GM12891 (cell line): ENCODE results near the gene CCDC170.
"Not testable (repeated sequence)": the region's sequence is repeated elsewhere in the genome, so short reads cannot be mapped to it uniquely, and the experiment has no call there.

ENCODE experiments used
- PAX5 ChIP-seq: IDR thresholded peaks from 2 replicates; pipeline ENCODE4 v1.6.1; 2011; ENCODE audit warnings: low read length, moderate library complexity, mild to moderate bottlenecking; ENCODE audit not compliant: insufficient read depth, severe bottlenecking
- POLR2A ChIP-seq: IDR thresholded peaks from 2 replicates; pipeline ENCODE4 v1.6.1; 2011; ENCODE audit warnings: low read depth, low read length, control low read depth
- SPI1 ChIP-seq: IDR thresholded peaks from 2 replicates; pipeline ENCODE4 v1.6.1; 2011; ENCODE audit warnings: low read depth, low read length, control low read depth
- TAF1 ChIP-seq: IDR thresholded peaks from 2 replicates; pipeline ENCODE4 v1.6.1; 2011; ENCODE audit warnings: low read depth, low read length, control low read depth

- not testable (repeated sequence) for TF ChIP-seq POLR2A, PAX5, TAF1, SPI1
Observed at GRCh38 chr6:151450928-151451327, 42.9 kb upstream of the CCDC170 start.
